ENCODE results near the gene ZNF175. TPM values are rescaled to one million over a fixed set of nuclear protein-coding genes. Genes with fewer than 3 reads are reported as not detected.
"Not testable (repeated sequence)": the region's sequence is repeated elsewhere in the genome, so short reads cannot be mapped to it uniquely, and the experiment has no call there.

ZNF175 gene
- total and polyA plus RNA-seq, 12 donors = 1.6 to 9.6 (median 8.1) TPM

GRCh38 chr19:51626675-51627074, 55.6 kb downstream of the ZNF175 start:
- intact Hi-C loops (cut with DNase I) = no loop called here
- Histone ChIP-seq H3K4me3 (no peak overlapping the region), H3K27ac (no peak overlapping the region), H3K36me3 (peaks cover 0 to 5% (median 0%) of the 10 kb centered on the region in 9 donors), H3K4me1 (peaks cover 0 to under 1% (median 0%) of the 10 kb centered on the region in 9 donors), H3K9me3 (peaks cover 0 to 4% (median 0%) of the 10 kb centered on the region in 11 donors), H3K27me3 (peaks cover 0 to 23% (median 11%) of the 10 kb centered on the region in 7 donors)
- WGBS, 2 donors = 53 to 54% methylated on average over 2 of the region's 2 CpGs
- TF ChIP-seq CTCF (IDR thresholded peaks at IDR 0.05) = no peak
- ATAC-seq (no peak), DNase-seq (no peak)

GRCh38 chr19:51627491-51628138, 56.5 kb downstream of the ZNF175 start:
- ATAC-seq (no peak), DNase-seq (no peak)
- Histone ChIP-seq H3K27me3 (peaks cover 0 to 23% (median 11%) of the 10 kb centered on the region in 7 donors), H3K27ac (no peak overlapping the region), H3K36me3 (peaks cover 0 to 5% (median 0%) of the 10 kb centered on the region in 9 donors), H3K4me1 (no peaks in the 10 kb centered on the region), H3K4me3 (peak overlapping the region in 1 of 10 donors; percentile 12), H3K9me3 (peaks cover 0 to 2% (median 0%) of the 10 kb centered on the region in 11 donors)
- 58 to 62% methylated on average over 16 of the region's 16 CpGs for WGBS, 2 donors
- intact Hi-C loops (cut with DNase I) = no loop called here
- TF ChIP-seq CTCF (IDR thresholded peaks at IDR 0.05) = no peak

GRCh38 chr19:51628153-51628939, 57.3 kb downstream of the ZNF175 start:
- H3K4me1 ChIP-seq = no peaks in the 10 kb centered on the region
- H3K36me3 ChIP-seq = peaks cover 0 to 5% (median 0%) of the 10 kb centered on the region in 9 donors
- ATAC-seq (no peak), DNase-seq (no peak)
- no peak for TF ChIP-seq CTCF (IDR thresholded peaks at IDR 0.05)
- H3K27me3 ChIP-seq = peaks cover 0 to 23% (median 11%) of the 10 kb centered on the region in 7 donors
- intact Hi-C loops (cut with DNase I) = no loop called here
- 79 to 82% methylated on average over 14 of the region's 14 CpGs for WGBS, 2 donors
- peak overlapping the region in 1 of 10 donors; percentile 12 for H3K4me3 ChIP-seq
- H3K9me3 ChIP-seq = no peaks in the 10 kb centered on the region
- H3K27ac ChIP-seq = no peak overlapping the region

- Histone ChIP-seq H3K27ac (peak within 1 kb of the TSS in 1 of 10 donors; percentile 20), H3K27me3 (peaks cover 0 to 18% (median 5%) of the 10 kb centered on the region in 7 donors)
- ATAC-seq = peak in 5 of 8 donors; percentile 42 to 80 (median 63)
- H3K4me3 ChIP-seq; H3K9me3 ChIP-seq; H3K4me1 ChIP-seq; H3K36me3 ChIP-seq; intact Hi-C loops (cut with DNase I): not testable (repeated sequence)
- peak in 1 of 2 donors; percentile 20 for DNase-seq
- 40 to 56% methylated on average over 10 of the region's 13 CpGs for WGBS, 2 donors
Observed at GRCh38 chr19:51630315-51630714, 59.2 kb downstream of the ZNF175 start, which contains the start of gene SIGLEC5. Gene SIGLEC5 (minus strand): TSS chr19:51630401. CDS start chr19:51630335, 66 bp downstream.

All from heart right ventricle (tissue), 16 donors.